ENCODE data around the gene NBPF20.
"Not testable (repeated sequence)": the region's sequence is repeated elsewhere in the genome, so short reads cannot be mapped to it uniquely, and the experiment has no call there.

The NBPF20 gene

GRCh38 chr1:145424612-145425435 lies 579 bp downstream of the NBPF20 start:
- DNase-seq (ENCODE audit: low read depth), result not testable (repeated sequence)

- DNase-seq (ENCODE audit: low read depth), result not testable (repeated sequence)
Observed at GRCh38 chr1:145415149-145415548, 10.3 kb downstream of the NBPF20 start.

DNA sequence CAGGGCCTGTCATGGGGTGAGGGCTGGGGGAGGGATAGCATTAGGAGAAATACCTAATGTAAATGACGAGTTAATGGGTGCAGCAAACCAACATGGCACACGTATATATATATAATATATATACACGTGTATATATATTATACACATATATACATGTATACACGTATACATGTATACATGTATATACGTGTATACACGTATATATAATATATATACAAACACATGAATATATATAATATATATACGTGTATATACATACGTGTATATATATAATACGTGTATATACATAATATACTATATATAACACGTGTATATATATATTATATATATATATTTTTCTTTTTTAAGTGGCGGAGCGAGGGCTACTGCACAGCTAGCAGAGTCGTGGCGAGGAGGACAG lies 18.1 kb downstream of the NBPF20 start:
- DNase-seq (ENCODE audit: low read depth), result not testable (repeated sequence)

DNA sequence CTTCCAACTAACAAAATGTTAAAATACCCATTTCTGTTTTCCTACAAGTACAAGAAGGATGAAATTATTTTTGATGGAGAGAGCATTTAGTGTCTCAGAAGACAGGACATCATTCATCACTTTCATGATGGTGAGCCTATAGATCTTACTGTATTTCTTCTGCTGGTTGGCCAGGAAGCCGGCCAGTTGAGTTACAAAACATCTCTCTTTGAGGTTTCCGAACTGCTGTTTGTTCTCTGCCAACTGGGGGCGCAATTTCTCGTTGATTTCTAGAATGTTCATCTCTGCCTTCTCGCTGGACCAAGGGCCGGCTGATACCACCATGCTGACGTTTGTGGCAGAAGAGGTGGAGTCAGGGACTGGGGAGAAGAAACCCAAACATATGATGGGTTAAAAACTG lies 20.5 kb downstream of the NBPF20 start:
- DNase-seq (ENCODE audit: low read depth), result not testable (repeated sequence)

DNA sequence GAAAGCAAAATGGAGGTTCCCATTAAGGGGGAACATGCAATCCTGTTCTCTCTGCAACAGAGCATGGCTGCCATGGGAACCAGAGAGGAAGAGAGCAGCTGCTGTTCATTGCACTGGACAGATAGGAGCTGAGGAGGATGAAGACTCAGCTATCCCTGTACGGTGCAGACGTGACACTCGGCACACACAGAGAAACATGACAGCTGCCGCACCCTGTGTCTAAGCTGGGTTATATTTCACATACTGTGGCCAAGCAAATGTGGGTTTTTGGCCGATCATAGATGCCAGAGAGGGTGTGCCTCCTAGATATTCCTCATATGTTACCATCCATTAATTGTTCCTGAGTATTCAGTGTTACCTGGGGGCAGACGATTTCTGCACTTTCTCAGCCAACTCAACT lies 24.7 kb downstream of the NBPF20 start:
- DNase-seq (ENCODE audit: low read depth), result not testable (repeated sequence)
